Effector CD4-positive, alpha-beta T cell (primary cell): ENCODE results near the gene CBLC.
A peak's percentile ranks its signal among the peaks of the same experiment; 100 is the strongest.
"Not testable (repeated sequence)": the region's sequence is repeated elsewhere in the genome, so short reads cannot be mapped to it uniquely, and the experiment has no call there.

Source experiments
- DNase-seq: peaks from one replicate; pipeline ENCODE4 v3.0.0-alpha.2; 2020

Gene CBLC

GRCh38 chr19:44765949-44766335 is 11.7 kb upstream of the CBLC start:
- no peak for DNase-seq

- DNase-seq, result no peak
Observed at GRCh38 chr19:44767295-44768180, 10.2 kb upstream of the CBLC start.

- DNase-seq, result peak; percentile 98
Observed at GRCh38 chr19:44770550-44771257, 7.0 kb upstream of the CBLC start.

GRCh38 chr19:44772144-44772543 is 5.5 kb upstream of the CBLC start:
- DNase-seq, result not testable (repeated sequence)

GRCh38 chr19:44772959-44773358 is 4.7 kb upstream of the CBLC start:
- DNase-seq, result no peak

- DNase-seq, result no peak
Observed at GRCh38 chr19:44775676-44776240, 1.9 kb upstream of the CBLC start.

GRCh38 chr19:44776402-44777096 is 1.1 kb upstream of the CBLC start:
- DNase-seq, result no peak

GRCh38 chr19:44779150-44779549 is 1.5 kb downstream of the CBLC start:
- no peak for DNase-seq

GRCh38 chr19:44781694-44782093 is 4.0 kb downstream of the CBLC start:
- not testable (repeated sequence) for DNase-seq

GRCh38 chr19:44782729-44783128 is 5.0 kb downstream of the CBLC start:
- no peak for DNase-seq

GRCh38 chr19:44783545-44783944 is 5.9 kb downstream of the CBLC start:
- DNase-seq, result no peak

- no peak for DNase-seq
Observed at GRCh38 chr19:44785271-44785670, 7.6 kb downstream of the CBLC start.

GRCh38 chr19:44785993-44786392 is 8.3 kb downstream of the CBLC start:
- no peak for DNase-seq

- DNase-seq, result no peak
Observed at GRCh38 chr19:44788971-44789370, 11.3 kb downstream of the CBLC start.

- no peak for DNase-seq
Observed at GRCh38 chr19:44789943-44790483, 12.3 kb downstream of the CBLC start.

GRCh38 chr19:44792281-44792680 is 14.6 kb downstream of the CBLC start:
- no peak for DNase-seq

- DNase-seq, result no peak
Observed at GRCh38 chr19:44794610-44795009, 16.9 kb downstream of the CBLC start.

- DNase-seq, result no peak
Observed at GRCh38 chr19:44795398-44795987, 17.8 kb downstream of the CBLC start.

GRCh38 chr19:44796701-44797115 is 19.0 kb downstream of the CBLC start:
- no peak for DNase-seq

GRCh38 chr19:44799627-44800346 is 22.1 kb downstream of the CBLC start:
- DNase-seq, result no peak

- DNase-seq, result peak; percentile 78
Observed at GRCh38 chr19:44800461-44800860, 22.8 kb downstream of the CBLC start.
